ENCODE measurements around the gene FOXP2. TPM values are rescaled to one million over a fixed set of nuclear protein-coding genes. Genes with fewer than 3 reads are reported as not detected.

Gene FOXP2
- polyA plus RNA-seq, 10 donors: 5.5 to 14.4 (median 9.7) TPM

DNA sequence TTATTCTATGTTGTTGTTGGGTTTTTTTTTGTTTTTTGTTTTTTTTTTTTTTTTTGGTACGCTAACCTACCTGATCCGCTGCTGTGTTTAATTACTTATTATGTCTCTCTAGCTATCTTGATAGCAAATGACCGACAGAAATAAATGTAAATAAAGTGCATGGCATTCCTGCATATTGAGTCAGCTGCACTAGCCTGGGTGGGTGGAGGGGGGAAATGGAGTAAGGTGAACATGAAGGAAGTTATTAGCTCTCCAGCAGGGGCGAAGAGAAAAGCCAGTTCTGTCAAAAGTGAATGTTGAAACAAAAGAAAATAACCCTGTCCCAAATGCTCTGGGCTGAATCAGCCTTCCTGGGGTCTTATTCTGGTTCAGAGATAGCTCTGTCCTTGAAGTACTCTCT, 296.6 kb downstream of the FOXP2 start:
- DNase-seq: no peak

DNA sequence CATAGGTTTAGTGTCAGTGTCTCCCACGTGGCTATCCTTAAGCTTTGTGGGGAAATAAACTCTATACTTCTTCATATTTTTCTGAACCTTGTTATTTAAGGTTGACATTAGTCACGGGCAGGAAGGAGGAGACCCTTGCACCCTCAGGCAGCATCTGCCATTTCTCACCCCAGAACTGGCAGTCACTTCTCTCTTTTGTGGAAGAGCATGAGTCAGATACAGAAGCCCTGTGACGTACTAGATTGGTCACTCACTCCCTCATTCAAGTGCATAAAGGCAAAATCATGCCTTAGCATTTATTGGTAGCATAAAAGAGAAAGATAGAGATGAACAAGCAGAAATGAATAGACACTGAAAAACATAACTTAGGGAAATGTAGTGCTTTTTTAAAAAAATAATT, 301.3 kb downstream of the FOXP2 start:
- DNase-seq: no peak

DNA sequence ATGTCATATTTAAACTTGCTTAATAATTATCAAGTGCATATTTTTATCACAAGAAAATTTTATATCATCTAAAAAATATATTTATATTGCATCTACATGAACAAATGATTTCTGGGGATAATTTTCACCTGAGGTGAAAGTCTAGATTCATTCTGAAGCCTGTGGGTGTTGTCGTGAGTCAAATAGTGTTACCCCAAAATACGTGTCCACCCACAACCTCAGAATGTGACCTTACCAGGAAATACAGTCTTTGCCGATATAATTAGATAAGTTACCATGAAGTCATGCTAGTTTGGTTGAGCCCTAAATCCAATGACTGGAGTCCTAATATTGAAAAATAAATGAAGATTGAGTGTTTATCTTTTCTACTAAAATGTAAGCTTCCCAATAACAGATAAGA, 304.2 kb downstream of the FOXP2 start:
- no peak for DNase-seq

DNA sequence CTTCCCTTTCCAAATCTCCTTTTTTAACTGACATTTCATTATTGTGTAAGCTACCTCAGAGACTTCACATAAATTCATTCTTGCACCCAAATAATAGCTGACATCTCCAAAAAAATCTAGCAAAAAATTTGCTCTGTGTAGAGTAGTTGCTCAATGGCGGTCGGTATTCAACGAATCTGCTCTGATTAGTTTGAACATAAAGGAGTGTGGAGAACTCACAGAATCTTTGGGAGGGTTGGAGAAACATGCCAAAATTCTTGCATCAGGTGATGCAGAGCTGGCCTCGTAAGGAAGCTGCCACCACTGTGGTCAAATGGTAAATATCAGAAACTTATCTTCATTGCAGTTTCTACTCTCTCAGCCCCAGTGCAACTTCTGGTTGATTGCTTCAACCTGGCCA, 306.1 kb downstream of the FOXP2 start:
- no peak for DNase-seq

DNA sequence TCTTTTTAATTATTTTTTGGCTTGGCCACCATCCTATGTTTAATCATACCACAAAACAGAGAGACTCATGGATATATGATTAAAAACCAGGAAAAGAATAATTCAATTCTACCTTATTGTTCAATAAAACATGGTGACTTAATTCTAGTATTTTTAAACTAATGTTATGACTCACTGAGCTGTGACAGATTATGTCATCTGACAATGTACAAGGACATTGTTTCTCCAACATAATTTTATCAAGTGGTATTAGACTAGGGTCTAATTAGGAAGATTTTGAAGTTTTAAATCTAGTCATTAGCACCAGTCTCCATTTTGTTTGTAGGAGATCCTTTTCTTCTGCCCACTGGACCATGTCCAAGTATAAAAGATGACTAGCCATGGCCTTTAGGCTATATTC, 307.9 kb downstream of the FOXP2 start:
- DNase-seq: no peak

DNA sequence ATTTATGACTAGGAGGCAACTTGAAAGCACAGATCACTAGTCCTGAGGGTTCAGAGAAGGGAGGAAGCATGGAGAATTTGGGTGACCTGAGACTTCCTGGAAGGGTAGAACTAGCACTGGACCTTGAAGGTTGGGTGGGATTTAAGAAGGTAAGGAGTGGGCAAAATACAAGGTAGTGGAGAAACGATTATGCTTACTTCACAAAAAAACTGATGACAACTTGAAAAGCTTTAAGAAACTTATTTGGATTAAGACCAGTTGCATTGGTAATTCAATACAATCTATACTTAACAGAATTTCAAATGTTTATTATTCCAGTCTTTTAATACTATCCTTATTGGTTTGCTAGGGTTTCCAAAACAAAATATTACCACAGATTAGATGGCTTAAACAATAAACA, 308.7 kb downstream of the FOXP2 start:
- no peak for DNase-seq

DNA sequence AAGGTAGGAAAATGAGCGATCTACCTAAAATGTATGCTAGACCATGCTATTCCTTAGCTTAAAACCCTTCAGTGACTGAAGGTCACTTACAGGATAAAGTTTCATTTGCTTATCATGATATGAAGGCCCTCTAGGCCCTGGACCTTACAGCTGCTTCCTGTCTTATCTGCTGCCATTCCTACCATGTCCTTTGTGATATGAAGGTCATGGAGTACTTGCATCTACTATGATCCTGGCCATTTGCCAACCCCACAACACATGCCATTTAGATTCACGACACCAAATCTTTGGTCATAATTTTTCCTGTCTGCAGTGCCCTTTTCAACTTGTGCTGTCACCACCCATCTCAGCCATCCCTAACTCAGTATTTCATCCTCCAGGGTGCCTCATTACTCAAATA, 325.5 kb downstream of the FOXP2 start:
- DNase-seq: peak in 1 of 3 donors; percentile 3

DNA sequence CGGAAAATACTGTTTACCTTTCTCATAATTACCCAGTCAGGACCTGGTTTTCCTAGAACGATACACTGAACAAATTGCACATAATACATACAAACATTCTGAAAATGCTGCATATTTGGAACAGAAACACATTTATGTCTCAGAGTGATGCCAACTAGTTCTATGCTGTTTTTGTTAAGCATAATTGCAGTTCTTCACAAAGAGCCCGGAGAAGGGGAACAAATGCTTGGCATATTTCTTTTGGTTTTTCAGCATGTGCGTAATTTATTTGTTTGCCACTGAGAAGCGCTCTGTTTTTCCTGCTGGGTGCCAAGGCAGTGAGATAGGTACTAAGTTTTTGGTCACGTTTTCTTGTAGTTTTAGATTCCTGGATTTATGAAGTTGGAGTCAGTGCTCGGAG, 326.3 kb downstream of the FOXP2 start:
- DNase-seq: no peak

DNA sequence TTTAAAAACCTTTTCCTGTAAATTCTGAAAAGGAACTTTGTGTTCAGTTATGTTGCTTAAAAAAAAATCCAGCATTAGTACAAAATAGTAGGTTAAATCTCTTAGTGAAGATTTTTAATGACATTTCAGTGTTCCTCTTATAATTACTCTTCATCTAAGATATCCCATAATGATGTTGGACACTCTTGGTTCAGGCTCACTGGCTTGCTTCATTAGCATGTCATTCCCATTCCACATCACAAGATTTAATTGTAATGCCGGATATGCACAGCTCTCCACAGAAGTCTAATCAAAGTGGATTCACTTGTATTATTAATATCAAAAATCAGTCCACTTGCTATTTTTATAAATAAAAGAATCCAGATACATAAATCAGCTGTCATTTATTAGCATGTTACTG, 327.3 kb downstream of the FOXP2 start:
- DNase-seq: no peak

All from muscle of back (tissue), 11 donors.